Activated CD4-positive, CD25-positive, alpha-beta regulatory T cell (primary cell): Measurements from ENCODE around the gene ATP6V1D.
"Not testable (repeated sequence)": the region's sequence is repeated elsewhere in the genome, so short reads cannot be mapped to it uniquely, and the experiment has no call there.

ENCODE experiments used
- DNase-seq, 4 experiments: peaks; one replicate each; lab custom pipeline; 2025; lab: John Stamatoyannopoulos, UW

ATP6V1D gene

DNA sequence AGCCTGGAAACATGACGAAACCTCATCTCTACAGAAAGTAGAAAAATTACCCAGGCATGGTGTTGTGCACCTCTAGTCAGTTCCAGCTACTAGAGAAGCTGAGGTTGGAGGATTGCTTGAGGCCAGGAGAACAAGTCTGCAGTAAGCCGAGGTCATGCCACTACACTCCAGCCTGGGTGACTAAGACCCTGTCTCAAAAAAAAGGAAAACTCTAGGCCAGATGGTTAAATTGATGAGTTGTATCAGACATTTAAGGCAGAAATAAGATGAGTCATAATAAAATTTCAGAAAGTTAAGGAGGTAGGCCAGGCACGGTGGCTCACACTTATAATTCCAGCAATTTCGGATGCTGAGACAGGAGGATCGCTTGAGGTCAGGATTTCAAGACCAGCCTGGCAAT, 11.2 kb upstream of the ATP6V1D start:
- no peak for DNase-seq

DNA sequence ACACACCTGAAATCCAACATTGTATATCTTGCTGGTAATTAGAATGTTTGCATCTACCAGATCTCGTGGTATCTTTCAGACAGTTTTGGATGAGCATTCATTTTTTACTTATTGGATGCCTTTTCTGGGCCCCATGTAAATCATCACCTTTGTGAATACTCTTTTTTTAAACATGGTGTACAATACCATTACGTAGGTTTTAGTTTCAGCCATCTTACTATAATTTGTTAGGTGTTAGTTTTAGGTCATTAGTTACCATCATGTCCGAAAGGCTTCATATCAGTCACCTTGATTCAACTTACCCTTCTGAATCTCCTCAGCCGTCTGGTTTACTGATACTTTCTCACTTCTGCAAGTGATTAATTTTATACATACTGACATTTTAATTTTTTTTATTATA, 5.9 kb upstream of the ATP6V1D start:
- DNase-seq: no peak

DNA sequence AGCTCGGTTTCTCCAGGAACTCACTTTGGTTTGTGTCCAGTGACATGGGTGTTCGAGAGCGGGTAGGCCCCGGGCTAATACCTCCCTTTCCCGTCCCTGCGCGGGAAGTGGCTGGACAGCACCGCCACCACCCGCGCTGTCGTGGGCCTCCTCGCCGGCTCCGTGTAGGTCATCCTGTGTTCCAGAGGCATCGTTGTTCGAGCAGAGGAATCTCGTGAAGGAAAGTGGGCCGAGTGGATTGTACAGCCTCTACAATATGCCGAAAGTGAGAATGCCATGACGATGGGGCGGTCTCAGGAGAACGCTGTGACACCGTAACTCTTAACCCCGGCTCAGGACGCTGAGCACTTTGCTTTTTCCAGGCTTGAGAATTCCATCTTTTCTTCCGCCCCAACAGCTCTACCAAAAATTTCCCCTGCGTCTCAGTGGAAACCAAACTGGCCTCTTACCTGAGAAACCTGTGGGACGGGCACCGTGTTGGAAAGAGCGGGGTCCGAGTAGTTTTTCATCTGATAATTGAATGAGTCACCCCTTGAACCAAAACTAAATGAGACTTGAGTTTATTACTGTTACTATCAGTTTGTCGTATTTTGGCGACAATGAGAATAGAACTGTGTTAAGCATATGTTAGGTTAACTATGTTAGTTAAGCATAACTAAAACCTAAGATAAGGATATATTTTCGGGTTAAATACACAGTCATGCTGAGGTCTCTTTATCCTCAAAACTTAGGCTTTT, 1.0 kb upstream of the ATP6V1D start:
- DNase-seq: no peak

DNA sequence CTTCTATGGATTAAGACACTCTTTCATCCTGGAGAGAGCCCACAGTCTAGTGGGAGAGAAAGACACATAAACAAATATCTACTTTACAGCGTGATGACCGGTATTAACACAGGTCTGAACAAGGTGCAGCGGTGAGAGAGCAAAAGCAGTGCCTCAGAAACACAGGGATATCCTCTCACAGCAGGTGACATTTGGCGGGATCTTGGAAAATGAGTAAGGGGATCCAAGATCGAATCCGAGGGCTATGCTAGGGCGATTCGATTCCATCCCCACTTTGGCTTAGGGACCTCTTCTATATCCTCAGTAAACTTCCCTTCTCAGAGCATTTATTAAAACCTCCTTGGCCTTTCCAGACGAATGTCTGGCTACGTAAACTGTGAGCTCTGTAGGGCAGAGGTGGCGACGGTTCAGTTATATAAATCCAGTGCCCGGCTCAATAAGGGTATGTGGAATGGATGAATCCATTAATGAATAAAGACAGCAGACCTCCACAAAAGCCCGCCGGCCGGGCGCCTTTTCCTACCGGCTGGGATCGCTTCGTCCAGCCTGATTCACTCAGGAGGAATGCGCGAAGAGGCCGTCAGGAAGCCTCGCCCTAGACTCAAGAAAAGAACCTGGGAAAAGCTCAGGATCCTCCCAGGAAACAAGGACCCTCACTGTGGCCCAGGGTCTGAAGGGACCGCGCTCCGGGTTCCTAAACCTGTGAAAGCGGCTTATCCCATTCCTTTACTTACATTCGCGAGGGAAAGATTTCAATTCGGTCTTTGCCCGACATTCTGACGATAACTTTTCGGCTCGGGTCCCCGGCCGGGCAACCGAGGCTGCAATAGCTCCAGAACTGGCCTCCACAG, 455 bp downstream of the ATP6V1D start:
- DNase-seq: no peak

DNA sequence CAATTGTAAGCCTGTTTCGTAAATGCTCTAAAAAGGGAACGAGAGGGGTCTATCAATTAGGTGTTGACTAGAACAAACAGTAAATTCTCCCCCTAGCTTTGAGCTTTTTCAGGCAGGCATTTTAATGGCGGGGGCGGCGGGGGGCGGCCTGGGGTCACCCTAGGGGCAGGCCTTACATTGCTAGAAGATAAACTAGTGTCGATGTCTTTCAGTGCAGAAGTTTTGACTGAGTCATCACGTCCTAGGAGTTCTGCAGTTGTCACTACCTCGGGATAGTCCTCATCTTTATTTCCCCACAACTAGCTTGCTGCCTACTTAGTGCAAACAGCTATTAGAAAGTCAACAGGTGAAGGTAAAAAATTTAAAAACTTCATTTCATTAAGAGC, 1.6 kb downstream of the ATP6V1D start:
- DNase-seq: no peak

DNA sequence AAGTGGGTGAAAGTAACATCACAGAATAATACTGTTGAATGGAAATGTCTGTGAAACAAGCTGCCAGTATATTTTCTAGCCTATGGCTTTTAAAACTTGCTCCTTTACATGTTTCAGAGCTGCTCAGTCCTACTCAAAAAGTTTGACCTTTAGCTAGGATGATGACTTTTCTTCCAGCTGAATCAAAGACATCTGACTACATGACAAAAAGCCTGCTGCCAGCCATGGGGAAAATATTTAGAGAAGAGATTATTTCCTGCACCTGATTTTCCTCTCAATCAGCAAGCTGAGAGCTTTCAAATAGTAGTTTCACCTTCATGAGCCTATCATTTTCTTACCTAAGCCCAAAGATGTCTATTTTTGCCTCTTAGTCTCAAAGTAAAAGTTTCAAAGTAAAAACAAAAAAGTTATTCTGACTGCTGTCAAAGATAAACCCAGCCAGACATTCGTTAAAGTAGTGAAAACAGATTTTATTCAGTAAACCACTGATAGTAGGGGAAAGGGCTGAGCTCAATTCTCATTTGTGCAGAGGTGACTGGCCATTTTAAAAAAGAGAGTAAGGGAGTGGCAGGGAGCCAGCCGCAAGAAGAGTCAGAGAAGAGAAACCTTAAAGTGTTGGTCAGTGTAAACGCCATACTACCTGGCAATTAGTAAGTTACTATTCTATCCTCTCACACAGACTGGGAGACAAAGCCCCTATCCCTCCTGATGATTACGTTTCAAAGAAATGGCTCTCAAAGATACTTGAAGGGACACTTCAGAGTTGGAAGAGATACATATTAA, 2.2 kb downstream of the ATP6V1D start:
- no peak for DNase-seq

DNA sequence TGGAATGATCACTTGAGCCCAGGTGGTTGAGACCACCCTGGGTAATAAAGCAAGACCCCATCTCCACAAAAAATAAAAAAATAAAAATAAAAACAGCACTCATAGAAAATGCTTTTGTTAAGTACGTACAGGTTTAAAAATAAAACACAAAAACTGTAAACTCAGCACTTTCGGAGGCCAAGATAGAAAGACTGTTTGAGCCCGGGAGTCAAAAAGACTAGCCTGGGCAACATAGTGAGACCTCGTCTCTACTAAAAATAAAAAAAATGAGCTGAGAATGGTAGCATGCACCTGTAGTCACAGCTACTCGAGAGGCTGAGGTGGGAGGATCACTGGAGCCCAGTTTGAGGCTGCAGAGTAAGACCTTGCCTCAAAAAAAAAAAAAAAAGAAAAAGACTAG, 7.5 kb downstream of the ATP6V1D start:
- no peak for DNase-seq

DNA sequence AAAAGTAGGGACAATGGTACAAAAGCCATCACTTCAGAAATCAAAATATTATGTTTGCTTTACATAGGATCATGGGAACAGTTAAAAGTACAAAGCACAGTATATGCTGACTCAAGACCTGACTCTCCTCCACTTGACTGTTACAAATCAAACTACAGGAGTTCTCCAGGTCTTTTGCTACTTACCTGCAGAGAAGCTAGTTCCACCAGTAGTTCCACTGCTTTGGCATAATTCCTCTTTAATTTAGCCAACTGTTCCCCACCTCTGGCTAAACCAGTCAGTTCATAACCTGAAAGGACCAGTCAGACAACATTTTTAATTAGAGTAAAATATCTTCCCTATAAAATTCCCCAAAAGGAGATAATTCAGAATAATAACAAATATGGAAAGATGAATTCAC, 14.0 kb downstream of the ATP6V1D start:
- no peak for DNase-seq

DNA sequence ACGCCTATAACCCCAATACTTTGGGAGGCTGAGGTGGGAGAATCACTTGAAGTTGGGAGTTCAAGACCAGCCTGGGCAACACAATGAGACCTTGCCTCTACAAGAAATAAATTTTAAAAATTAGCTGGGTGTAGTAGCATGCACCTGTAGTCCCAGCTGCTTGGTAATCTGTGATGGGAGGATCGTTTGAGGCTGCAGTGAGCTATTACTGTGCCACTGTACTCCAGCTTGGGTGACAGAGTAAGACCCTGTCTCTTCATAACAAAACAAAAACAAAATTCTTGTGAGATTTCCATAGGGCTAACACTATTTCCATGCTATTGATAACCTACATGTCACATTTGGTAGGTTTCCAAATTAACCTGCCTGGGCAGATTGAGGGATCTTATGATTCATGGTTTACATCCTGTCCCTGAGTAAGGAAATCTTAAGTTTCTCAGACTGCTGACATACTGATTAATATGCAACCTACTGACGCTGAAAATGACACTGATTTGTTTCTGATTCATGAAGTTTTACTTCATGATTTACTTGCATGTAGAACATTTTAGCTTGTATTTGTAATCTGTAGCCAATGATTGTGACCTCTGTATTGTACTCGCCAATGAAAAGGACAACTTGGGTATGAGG, 15.9 kb downstream of the ATP6V1D start:
- no peak for DNase-seq

DNA sequence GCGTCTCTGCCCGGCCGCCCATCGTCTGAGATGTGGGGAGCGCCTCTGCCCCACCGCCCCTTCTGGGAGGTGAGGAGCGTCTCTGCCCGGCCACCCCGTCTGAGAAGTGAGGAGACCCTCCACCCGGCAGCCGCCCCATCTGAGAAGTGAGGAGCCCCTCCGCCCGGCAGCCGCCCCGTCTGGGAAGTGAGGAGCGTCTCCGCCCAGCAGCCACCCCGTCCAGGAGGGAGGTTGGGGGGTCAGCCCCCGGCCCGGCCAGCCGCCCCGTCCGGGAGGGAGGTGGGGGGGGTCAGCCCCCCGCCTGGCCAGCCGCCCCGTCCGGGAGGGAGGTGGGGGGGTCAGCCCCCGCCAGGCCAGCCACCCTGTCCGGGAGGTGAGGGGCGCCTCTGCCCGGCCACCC, 18.4 kb downstream of the ATP6V1D start:
- DNase-seq: not testable (repeated sequence)

DNA sequence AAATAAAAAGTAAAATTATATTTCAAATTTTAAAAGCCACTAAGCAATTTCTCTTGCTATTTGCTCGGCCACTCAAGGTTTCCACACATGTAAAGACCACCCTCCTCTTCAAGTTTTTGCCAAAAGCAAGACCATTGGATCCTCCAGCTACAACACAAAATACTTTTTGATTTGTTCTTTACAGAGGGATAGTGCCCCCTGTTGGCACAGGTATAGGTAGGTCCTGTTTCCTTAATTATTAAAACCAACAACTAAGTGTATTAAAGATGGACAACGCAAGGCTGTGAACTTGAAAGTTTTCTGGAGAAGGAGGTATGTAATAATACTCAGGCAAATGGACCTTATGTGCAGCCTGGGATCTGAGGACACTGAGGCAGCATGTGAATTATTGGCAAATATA, 23.8 kb downstream of the ATP6V1D start:
- DNase-seq: no peak

DNA sequence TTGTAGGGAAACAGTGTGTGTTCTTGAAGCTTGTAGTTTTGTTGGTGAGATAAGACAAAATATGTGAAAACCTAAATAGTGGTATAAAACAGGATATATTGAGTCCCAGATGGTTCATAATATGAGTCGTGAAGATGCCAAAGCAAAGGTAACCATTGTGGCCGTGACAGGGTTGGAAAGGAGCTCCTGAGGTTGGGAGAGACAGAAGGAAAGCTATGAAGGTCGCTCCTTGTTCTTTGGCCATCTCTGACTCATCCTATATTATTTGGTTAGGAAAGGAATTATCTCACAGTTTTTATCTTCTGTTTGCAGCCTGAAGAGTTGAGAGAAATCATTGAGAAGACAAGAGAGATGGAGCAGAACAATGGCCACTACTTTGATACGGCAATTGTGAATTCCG, 27.1 kb downstream of the ATP6V1D start:
- no peak for DNase-seq

DNA sequence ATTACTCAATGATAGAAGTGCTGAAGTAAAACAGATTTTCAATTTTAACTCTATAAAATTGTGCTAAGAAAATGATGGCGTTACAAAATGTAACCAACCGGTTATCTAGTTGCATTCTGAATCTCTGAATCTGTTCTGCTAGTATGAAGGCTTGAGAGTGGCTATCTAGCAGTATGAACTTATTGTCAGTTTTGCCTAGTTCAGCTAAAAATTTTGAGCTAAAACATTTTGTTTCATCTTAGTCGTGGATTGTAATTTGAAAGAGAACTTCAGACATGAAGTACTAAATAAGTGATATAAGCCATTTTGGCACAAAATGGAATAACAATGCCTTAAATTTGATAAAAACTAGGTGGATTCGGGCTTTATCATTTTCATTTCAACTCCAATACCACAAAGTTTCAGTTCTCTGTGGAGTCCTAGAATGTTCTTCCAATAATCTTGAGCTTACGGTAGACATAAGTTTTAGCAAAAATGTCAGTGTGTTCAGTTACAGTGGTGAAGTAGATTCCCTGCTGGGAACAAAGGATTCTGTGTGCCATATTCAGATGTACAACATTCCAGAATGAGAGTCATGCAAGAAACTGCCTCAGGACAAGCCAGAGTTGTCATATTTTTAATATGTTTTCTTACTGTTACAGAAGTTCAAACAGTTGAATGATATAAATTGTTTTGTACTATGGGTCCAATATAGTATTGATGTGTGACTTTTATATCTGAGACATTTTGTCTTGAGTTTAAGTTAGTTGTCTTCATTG, 28.1 kb downstream of the ATP6V1D start:
- DNase-seq: no peak

DNA sequence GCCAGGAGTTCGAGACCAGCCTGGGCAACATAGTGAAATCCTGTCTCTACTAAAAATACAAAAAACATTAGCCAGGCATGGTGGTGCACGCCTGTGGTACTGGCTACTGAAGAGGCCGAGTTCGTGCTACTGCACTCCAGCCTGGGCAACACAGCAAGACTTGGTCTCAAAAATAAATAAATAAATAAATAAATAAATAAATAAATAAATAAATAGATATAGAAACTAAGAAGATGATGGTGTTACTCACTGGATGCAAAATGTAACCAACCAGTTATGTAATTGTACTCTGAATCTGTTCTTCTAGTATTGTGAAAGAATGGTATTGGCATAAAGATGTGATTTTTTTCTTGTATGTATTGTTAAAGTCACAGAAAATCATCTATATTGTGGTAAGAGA, 29.9 kb downstream of the ATP6V1D start:
- DNase-seq: not testable (repeated sequence)

DNA sequence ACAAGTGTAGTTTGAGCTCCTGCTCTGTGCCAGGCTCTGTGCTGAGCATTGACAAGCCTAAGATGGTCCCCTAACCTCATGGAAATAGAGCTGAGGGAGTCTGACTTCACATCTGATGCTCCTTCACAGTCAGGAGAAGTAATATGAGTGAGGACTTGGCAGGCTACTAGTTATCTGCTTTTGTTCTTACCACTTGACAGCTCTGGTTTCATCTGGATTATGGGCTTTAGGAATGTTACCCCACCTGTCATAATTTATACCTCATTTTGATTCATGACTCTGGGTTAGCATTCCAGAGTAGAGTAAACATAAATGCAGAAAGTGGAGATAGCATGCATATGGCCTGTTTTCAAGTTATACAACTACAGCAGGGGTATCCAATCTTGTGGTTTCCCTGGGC, 40.5 kb downstream of the ATP6V1D start:
- DNase-seq: no peak

DNA sequence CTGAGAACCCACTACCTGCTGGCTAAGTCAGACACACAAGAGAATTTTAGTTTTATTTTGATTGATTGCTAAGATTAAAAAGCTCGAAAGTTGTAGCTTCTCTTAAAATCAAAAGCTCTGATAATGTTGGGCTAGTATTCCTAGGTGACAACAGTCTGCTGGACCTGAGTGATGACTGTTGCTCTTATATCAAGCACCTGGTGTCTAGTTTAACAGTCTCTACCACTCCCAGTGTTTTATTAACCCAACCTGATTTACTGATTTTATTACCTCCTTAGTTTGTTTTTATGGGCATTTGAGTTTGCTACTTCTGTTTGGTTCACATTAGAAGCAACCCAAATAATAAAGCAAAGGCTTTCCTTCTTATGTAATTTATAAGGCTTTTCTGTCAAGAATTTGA, 41.8 kb downstream of the ATP6V1D start:
- DNase-seq: no peak

DNA sequence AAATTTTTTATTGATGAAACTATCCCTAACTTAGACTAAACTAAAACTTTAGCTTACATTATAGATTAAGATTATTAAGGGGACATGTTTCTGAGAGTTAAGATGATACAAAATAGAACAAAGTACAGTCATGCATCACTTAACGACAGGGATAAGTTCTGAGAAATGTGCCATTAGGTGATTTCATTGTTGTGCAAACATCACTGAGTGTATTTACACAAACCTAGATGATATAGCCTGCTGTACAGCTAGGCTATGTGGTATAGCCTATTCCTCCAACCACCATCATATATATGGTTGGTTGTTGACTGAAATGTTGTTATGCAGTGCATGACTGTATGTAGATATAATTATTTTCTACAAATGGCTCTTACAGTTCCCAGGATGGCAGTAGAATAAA, 46.5 kb downstream of the ATP6V1D start:
- DNase-seq: no peak

DNA sequence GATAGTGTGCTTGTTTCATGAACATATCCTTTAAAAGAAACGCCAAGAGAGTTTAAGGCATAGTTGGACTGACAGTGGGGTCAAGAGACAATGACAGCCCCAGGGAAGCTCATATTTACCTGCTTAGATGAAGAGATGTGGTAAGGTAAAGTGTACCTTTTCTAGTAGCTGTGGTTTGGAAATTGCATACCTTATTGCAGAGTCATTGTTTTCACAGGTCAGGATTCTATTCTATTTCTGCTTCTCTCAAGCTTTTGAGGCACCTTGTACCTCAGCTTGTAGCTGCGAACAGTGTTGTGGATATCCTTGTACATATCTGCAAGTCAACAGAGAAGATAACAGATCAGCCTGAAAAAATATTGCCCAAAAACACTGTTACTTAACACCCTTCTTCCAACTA, 47.7 kb downstream of the ATP6V1D start:
- DNase-seq: no peak
